K562 (cell line): ENCODE data around the gene ERMARD.

ENCODE experiments used
- BDP1 ChIP-seq: IDR thresholded peaks from 3 replicates; pipeline ENCODE4 v1.6.1; 2011; ENCODE audit not compliant: insufficient read length, insufficient read depth
- BHLHE40 ChIP-seq: IDR thresholded peaks from 2 replicates; pipeline ENCODE4 v1.6.1; 2011; ENCODE audit warnings: low read length, improper control_type of control experiment
- EP300 ChIP-seq: IDR thresholded peaks from 2 replicates; pipeline ENCODE4 v1.6.1; 2012; ENCODE audit warnings: low read length, improper control_type of control experiment
- HDAC1 ChIP-seq, 2 experiments: fragments of 450-650 bp; IDR thresholded peaks; 2 replicates each; pipeline ENCODE4 v1.6.1; 2016 to 2017; ENCODE audit warnings: inconsistent platforms in 1 of 2, mild to moderate bottlenecking in 1 of 2, moderate library complexity in 1 of 2
- NFRKB ChIP-seq: fragments of 450-650 bp; IDR thresholded peaks from 2 replicates; pipeline ENCODE4 v1.6.1; 2016; ENCODE audit warnings: low read depth
- TF ChIP-seq, protein P1 (sequence below), 3 experiments: IDR thresholded peaks in 2 of 3; conservative IDR thresholded peaks in 1 of 3; 2 replicates each; pipeline ENCODE4 v1.5.1; 2011 to 2012; ENCODE audit warnings: low read length in 3 of 3, mild to moderate bottlenecking in 3 of 3, control low read depth in 2 of 3, improper control_type of control experiment in 1 of 3, inconsistent platforms in 1 of 3, low read depth in 1 of 3, mixed read lengths in 1 of 3, moderate library complexity in 1 of 3; ENCODE audit not compliant: insufficient read depth in 2 of 3

DNA sequence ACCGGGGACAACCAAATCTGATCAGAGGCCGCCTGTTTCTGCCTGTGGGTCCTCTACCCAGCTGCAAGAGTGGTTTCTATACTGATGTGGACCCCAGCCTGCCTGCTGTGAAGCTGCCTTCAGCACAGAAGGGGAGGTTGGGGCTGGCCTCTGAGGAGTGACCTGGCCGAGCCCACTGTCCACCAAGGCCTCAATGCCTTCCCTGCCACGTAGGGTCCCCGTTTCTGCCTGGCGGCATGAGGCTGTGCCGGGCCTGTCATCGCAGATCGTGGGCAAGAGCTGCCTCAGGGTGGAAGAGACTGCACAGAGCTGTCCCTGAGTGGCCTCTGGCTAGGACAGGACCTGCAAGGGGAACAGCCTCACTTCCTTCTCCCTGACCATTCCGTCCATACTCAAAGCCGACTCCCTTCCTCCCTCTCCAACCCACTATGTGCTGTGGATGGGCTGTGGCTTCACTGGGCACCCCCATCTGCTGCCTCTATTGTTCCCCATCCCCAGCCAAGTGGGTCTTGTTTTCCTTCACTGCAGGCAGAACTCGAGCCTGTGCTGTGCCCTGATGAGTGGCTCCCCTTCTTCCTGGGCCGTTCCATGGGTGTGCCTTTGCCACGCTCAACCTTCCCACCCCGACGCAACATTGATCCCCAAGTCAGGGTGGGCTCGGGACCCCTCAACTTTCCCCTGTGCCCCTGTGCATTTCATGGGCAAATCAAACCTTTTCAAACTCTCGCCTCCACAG is 60.3 kb downstream of the ERMARD start:
- TF ChIP-seq EP300 = no peak
- TF ChIP-seq HDAC1 (IDR thresholded peaks at IDR 0.05) = no peak
- no peak for TF ChIP-seq BHLHE40
- TF ChIP-seq BDP1 = no peak
- no peak for TF ChIP-seq NFRKB
- TF ChIP-seq, protein P1, sequence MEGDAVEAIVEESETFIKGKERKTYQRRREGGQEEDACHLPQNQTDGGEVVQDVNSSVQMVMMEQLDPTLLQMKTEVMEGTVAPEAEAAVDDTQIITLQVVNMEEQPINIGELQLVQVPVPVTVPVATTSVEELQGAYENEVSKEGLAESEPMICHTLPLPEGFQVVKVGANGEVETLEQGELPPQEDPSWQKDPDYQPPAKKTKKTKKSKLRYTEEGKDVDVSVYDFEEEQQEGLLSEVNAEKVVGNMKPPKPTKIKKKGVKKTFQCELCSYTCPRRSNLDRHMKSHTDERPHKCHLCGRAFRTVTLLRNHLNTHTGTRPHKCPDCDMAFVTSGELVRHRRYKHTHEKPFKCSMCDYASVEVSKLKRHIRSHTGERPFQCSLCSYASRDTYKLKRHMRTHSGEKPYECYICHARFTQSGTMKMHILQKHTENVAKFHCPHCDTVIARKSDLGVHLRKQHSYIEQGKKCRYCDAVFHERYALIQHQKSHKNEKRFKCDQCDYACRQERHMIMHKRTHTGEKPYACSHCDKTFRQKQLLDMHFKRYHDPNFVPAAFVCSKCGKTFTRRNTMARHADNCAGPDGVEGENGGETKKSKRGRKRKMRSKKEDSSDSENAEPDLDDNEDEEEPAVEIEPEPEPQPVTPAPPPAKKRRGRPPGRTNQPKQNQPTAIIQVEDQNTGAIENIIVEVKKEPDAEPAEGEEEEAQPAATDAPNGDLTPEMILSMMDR (IDR thresholded peaks at IDR 0.05 in 2 of 3, conservative IDR thresholded peaks at IDR 0.05 in 1 of 3; ENCODE audit: insufficient read depth in 2 of 3, low read depth in 1 of 3, low read length in 3 of 3) = no peak
